Measurements from ENCODE around the gene CCL13.
"Not testable (repeated sequence)": the region's sequence is repeated elsewhere in the genome, so short reads cannot be mapped to it uniquely, and the experiment has no call there.

Gene CCL13

GRCh38 chr17:34356194-34356593, at the start of gene CCL13:
CCL13 (plus strand) TSS chr17:34356480; CDS start chr17:34356527, 47 bp downstream.
- no peak for DNase-seq (ENCODE audit: low read depth in 2 of 2)

GRCh38 chr17:34307110-34307509, 49.2 kb upstream of the CCL13 start:
- DNase-seq (ENCODE audit: low read depth in 2 of 2), result no peak

GRCh38 chr17:34308371-34308770, 47.9 kb upstream of the CCL13 start:
- no peak for DNase-seq (ENCODE audit: low read depth in 2 of 2)

- DNase-seq (ENCODE audit: low read depth in 2 of 2), result no peak
Measured at GRCh38 chr17:34311291-34311690, 45.0 kb upstream of the CCL13 start.

GRCh38 chr17:34312080-34312479, 44.2 kb upstream of the CCL13 start:
- DNase-seq (ENCODE audit: low read depth in 2 of 2), result no peak

- no peak for DNase-seq (ENCODE audit: low read depth in 2 of 2)
Measured at GRCh38 chr17:34313164-34313563, 43.1 kb upstream of the CCL13 start.

GRCh38 chr17:34314279-34314678, 42.0 kb upstream of the CCL13 start:
- no peak for DNase-seq (ENCODE audit: low read depth in 2 of 2)

GRCh38 chr17:34318474-34318873, 37.8 kb upstream of the CCL13 start:
- DNase-seq (ENCODE audit: low read depth in 2 of 2), result no peak

- DNase-seq (ENCODE audit: low read depth in 2 of 2), result no peak
Measured at GRCh38 chr17:34319039-34319483, 37.2 kb upstream of the CCL13 start, which contains the start of gene CCL8. CCL8 (plus strand) TSS chr17:34319435; CDS start chr17:34319502, 67 bp downstream.

- DNase-seq (ENCODE audit: low read depth in 2 of 2), result no peak
Measured at GRCh38 chr17:34321964-34322363, 34.3 kb upstream of the CCL13 start.

GRCh38 chr17:34327580-34327979, 28.7 kb upstream of the CCL13 start:
- not testable (repeated sequence) for DNase-seq (ENCODE audit: low read depth in 2 of 2)

- DNase-seq (ENCODE audit: low read depth in 2 of 2), result no peak
Measured at GRCh38 chr17:34337701-34338100, 18.6 kb upstream of the CCL13 start.

GRCh38 chr17:34339138-34339770, 17.0 kb upstream of the CCL13 start:
- DNase-seq (ENCODE audit: low read depth in 2 of 2), result no peak

- DNase-seq (ENCODE audit: low read depth in 2 of 2), result no peak
Measured at GRCh38 chr17:34341916-34342315, 14.4 kb upstream of the CCL13 start.

- no peak for DNase-seq (ENCODE audit: low read depth in 2 of 2)
Measured at GRCh38 chr17:34347063-34347462, 9.2 kb upstream of the CCL13 start.

- DNase-seq (ENCODE audit: low read depth in 2 of 2), result no peak
Measured at GRCh38 chr17:34349751-34350150, 6.5 kb upstream of the CCL13 start.

- no peak for DNase-seq (ENCODE audit: low read depth in 2 of 2)
Measured at GRCh38 chr17:34351096-34351495, 5.2 kb upstream of the CCL13 start.

- no peak for DNase-seq (ENCODE audit: low read depth in 2 of 2)
Measured at GRCh38 chr17:34352191-34352590, 4.1 kb upstream of the CCL13 start.

GRCh38 chr17:34354637-34355036, 1.6 kb upstream of the CCL13 start:
- DNase-seq (ENCODE audit: low read depth in 2 of 2), result no peak

GRCh38 chr17:34357398-34357797, 1.1 kb downstream of the CCL13 start:
- DNase-seq (ENCODE audit: low read depth in 2 of 2), result no peak

- DNase-seq (ENCODE audit: low read depth in 2 of 2), result no peak
Measured at GRCh38 chr17:34358631-34359030, 2.4 kb downstream of the CCL13 start.

- DNase-seq (ENCODE audit: low read depth in 2 of 2), result no peak
Measured at GRCh38 chr17:34360601-34361270, 4.5 kb downstream of the CCL13 start.

- DNase-seq (ENCODE audit: low read depth in 2 of 2), result peak; percentile 6 to 8
Measured at GRCh38 chr17:34361478-34362061, 5.3 kb downstream of the CCL13 start.

All from stimulated activated CD8-positive, alpha-beta memory T cell treated with anti-CD3 and anti-CD28 coated beads, Interleukin-15, amount 100 ng/mL, for 4 hours (primary cell).